HG03064 (cell line): ENCODE data around the gene CHP2.
"Not testable (repeated sequence)": the region's sequence is repeated elsewhere in the genome, so short reads cannot be mapped to it uniquely, and the experiment has no call there.

ENCODE experiments used
- ATAC-seq: cut with Tn5 transposase; IDR thresholded peaks from one replicate; pipeline ENCODE4 v1.9.1; 2021; ENCODE audit warnings: low read depth; ENCODE audit not compliant: unreplicated experiment

Gene CHP2

DNA sequence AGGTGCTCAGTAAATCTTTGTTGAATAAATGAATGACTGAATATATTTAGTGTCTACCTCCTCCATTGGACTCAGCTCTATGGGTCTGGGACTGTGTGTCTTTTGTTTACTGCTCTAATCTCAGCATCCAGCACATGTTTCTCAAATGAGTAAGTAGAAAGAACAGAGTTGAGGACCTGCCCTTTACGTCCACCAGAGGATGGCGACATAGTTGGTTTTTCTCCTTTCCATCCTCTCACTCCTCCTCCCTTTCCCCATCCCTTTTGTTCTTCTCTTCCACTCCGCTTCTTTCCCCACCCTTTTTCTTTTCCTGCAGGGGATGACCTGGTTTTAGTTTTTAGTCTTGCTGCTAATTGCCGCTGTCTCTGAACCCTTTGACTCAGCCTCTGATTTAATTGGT, 12.1 kb upstream of the CHP2 start:
- no peak for ATAC-seq

DNA sequence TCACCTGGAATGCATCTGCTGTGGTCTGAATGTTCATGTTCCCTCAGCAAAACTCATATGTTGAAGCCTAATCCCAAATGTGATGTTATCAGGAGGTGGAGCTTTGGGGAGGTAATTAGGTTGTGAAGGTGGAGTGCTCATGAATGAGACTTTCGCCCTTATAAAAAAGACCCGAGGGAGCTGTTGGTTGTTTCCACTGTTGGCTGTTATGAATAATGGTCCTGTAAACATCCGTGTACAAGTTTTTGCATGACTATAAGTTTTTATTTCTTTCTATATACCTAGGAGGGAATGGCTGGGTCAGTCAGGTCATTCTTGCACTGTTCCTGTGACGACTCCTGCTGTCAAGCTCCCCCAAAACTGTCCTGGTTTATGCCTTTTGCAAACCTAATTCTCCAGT, 9.6 kb upstream of the CHP2 start:
- no peak for ATAC-seq

DNA sequence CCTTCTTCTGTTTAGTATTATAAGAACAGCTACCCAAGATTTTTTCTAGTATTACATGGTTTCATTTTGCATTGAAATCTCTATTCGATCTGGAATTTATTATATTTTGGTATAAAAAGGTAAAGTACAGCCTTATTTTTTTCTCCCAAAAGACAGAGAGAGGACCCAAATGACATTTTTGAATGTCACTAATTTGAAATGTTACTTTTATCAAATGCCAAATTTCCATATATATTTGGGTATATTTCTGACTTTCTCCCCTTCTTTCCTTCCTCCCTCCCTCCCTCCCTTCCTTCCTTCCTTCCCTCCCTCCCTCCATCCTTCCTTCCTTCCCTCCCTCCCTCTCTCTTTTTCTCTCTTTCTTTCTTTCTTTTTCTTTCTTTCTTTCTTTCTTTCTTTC, 6.2 kb upstream of the CHP2 start:
- ATAC-seq = no peak

DNA sequence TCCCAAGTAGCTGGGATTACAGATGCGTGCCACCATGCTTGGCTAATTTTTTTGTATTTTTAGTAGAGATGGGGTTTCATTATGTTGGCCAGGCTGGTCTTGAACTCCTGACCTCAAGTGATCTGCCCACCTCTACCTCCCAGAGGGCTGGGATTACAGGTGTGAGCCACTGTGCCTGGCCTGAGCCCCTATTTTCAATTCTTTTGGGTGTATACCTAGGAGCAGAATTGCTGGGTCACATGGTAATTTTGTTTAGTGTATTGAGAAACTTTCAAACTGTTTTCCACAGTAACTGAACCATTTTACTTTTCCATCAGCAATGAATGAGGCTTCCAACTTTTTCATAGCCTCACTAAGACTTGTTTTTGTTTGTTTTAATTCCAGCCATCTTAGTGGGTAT, 3.8 kb upstream of the CHP2 start:
- not testable (repeated sequence) for ATAC-seq

DNA sequence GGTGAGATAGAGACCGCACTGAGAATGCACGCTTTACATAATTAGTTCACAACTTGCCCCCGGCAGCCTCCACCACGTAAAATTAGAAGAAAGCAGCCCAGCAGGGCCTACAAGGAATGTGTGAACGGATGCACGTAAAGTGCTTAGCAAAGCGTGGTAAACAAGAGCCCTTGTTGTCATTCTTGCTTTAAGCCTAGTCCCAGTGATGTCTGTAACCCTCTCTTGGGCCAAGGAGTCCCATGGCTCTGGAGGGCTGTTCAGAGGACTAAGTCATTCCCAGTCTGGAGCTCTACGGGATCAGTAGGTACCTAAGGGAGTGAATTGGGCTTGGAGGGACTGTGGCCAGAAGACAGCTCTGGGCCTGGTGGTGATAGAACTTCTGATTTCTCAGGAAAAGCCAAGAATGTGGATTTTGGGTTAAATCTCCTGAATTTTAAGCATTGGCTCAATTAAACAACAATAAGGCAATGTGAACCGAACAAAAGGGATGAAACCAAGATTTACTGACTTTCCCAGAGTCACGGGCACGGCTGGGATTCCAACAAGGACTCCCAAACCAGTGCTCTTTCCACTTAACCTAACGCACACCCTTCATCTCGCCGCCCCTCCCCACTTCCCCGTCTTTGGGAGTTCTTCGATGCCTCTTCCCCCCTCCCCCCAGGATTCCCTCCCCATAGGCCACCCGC, 775 bp upstream of the CHP2 start:
- no peak for ATAC-seq

DNA sequence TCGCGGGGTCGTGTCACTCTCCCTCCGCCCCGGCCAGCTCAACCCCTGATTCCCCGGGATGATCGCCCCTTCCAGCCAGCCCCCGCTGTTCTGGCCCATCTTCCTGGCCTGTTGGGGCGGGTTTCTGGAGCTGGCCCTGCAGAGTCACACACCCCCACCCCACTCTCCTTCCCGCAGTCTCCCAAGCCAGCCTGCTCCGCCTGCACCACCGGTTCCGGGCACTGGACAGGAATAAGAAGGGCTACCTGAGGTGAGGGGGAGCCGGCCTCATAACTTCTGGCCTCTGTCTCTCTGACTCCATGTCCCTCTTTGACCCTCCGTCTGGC, 621 bp downstream of the CHP2 start:
- ATAC-seq = no peak

DNA sequence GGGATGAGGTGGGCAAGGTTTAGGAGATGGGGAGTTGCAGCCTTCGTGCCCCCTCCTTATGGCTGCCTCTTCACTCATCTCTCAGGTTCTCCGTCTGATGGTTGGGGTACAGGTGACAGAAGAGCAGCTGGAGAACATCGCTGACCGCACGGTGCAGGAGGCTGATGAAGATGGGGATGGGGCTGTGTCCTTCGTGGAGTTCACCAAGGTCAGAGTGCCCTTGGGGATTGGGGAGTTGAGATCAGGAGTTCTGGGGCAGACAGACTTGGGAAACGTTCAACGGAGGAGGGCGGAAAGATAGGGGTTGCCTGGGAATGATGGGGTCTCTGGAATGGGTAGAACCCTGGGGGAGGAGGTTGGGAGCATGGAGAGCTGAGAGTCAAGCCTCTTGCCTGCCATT, 2.3 kb downstream of the CHP2 start:
- no peak for ATAC-seq

DNA sequence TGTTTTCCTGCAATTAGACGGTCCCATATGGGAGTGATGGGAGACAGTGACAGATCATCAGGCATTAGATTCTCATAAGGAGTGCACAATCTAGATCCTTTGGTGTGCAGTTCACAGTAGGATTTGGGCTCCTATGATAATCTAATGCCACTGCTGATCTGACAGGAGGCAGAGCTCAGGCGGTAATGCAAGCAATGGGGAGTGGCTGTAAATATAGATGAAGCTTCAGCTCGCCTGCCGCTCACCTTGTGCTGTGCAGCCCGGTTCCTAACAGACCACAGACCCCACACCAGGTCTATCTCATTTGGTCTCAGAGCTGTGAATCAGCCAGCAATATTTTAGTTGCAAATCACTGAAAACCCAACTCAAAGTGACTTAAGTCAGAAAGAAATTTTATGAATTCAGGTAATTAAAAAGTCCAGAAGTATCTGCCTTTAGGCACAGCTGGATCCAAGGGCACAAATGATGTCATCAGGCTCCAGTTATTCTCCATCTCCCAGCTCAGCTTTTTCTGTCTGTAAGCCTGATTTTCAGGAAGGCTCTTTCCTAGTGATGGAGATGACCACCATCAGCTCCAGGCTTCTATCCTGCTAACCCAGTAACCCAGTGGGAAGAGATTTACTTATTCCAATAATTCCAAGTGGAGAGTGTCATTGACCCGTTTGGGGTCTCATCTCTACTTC, 3.3 kb downstream of the CHP2 start:
- no peak for ATAC-seq

DNA sequence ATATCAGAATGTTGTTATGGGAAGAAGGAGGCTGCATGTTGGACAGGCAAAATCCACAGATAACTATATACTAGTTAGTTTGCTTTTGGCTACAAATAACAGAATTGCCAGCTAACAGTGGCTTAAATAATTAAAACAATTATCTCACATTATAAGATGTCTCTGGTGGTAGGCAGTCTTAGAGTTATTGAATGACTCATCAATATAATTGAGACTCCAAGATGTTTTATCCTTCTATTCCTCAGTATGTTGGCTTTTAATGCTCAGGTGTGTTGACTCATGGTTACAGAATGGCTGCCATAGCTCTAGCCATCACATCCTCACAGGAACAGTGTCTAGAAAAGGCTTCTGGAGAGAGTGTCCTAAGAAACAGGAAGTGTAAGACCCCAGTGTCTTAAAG, 11.1 kb downstream of the CHP2 start:
- no peak for ATAC-seq

DNA sequence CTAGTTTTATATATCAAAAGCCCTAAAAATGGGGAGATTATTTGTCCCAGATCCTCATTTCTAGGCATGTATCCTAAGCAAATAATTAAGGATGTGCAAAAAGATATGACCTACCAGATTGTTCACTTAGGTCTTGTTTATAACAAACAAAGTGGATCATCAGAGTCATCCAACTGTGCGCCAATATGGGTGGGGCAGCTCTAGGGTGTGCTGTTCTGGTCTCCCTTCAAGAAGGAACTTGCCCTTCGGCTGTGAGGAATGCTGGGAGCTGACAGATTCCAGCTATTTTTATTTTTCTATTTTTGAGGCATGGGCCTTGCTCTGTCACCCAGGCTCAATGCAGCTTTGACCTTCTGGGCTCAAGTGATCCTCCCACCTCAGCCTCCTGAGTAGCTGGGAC, 13.8 kb downstream of the CHP2 start:
- ATAC-seq = no peak

DNA sequence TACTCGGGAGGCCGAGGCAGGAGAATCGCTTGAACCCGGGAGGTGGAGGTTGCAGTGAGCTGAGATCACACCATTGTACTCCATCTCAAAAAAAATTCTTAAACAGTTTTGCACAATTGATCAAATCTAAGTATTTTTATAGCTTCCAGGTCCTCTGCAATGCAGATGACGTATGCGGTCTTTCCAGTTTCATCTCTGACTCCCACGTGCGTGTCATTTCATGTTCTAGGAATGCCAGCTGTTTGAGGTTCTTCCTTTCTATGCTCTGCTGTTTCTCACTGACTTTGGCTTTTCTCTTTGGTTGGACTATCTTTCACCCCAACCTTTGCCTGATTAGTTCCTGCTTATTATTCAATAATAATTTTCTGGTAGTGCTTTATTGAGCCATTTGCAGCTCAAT, 16.2 kb downstream of the CHP2 start:
- no peak for ATAC-seq

DNA sequence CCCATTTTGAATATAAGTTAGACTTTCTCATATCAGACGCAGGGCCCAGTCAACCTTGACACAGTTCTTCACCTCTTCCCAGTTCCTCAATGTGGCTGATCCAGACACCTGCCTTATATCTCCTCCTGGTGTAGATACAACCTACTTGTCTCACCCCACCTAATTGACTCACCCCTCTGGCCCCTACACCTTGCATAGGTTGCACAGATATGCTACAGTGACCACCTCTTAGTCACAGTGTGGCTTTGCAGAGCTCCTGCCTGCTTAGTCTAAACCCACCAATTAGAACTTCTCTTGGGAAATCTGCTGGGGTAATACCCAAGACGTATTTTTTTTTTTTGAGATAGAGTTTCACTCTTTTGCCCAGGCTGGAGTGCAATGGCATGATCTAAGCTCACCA, 16.8 kb downstream of the CHP2 start:
- no peak for ATAC-seq

DNA sequence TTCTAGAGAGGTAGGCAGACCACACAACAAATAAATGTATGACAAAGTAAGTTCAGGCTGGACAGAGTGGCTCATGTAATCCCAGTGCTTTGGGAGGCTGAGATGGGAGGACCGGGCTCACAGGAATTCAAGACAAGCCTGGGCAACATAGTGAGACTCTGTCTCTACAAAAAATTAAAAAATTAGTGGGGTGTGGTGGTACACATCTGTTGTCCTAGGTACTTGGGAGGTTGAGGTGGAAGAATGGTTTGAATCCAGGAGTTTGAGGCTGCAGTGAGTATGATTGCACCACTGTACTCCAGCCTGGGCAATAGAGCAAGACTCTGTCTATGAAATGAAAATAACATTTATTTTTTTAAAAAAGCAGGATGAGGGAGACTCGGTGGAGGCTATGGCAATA, 18.5 kb downstream of the CHP2 start:
- ATAC-seq = no peak

DNA sequence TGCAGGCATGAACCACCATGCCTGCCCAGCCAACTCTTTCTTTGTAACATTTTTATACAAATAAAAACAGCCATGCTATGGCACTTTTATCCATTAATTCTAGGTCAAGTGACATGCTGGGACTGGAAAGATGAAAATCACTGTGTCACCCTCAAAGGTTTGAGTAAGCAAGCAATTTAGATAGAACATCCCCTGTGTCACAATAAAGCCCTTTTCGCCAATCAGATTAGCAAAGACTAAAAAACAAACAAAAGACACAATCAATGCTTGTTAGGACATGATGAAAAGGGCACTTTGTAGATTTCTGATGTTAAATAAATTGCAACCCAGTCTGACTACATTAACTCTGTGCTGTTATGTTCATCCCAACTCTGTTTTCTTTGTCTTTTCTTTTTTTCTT, 26.4 kb downstream of the CHP2 start:
- no peak for ATAC-seq

DNA sequence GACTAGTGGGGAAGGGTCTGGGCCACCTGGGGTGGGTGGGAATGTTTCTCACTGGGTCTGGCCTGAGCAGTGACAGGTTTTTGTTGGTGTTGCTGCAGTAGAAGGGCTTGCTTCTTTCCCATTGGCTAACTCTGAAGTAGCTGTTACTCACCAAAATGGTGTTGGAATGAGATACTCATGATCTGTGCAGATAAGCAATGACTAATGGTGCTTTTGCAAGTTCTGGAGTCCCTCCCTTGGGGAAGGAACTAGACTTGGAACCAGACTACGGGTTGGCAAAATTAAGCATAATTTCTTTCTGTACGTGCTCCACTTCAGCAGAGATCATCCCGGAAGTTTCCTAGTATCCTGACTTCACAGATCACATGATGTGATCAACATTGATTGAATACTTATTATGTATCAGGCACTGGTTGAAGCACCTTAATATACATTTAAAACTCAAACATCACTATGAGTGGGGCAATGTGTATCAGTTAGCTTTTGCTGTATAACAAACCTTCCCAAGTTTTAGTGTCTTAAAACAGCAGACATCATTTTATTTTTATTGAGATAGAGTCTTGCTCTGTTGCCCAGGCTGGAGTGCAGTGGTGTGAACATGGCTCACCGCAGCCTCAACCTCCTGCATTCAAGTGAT, 30.1 kb downstream of the CHP2 start:
- no peak for ATAC-seq

DNA sequence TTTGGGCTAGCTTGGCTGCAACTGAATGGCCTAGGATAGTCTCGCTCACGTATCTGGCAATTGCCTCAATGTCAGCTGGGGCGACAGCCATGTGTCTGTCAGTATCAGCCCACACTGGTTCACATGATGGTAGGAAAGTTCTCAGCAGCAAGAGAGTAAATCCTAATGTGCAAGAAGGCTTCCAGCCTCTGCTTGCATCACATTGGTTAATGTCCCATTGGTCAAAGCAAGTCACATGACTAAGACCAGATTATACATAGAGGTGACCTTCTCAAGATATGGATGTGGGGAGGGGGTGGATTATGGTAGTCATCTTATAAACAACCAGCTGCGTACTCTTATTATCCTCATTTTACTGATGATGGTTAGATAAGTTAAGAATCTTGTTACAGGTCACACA, 31.0 kb downstream of the CHP2 start:
- no peak for ATAC-seq

DNA sequence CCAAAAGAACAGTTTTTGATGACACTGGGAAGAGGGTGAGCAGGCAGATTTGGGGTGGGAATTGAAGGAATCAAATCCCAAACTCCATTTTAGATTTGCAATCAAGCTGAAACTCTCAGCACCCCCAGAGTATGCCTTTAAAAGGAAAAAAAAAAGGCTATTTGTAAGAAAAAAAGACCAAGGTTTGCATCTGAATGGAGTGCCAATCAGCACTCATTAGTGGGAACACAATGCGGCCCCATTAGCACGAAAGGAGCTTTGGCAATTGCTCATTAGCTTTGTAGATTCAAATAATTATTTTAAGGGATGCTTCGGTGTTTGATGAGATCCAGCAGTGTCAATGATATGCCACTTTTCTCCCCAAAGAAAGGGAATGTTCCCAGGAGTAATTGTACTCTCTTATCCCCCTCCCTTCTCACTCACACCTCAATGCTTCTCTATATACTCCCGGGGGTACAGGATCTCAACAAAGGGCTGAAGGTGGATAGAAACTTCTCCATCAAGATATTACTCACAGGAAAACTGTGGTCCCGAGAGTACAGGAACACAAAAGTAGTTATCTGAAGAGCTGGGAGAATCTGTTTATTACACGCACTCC, 32.2 kb downstream of the CHP2 start:
- ATAC-seq = no peak

DNA sequence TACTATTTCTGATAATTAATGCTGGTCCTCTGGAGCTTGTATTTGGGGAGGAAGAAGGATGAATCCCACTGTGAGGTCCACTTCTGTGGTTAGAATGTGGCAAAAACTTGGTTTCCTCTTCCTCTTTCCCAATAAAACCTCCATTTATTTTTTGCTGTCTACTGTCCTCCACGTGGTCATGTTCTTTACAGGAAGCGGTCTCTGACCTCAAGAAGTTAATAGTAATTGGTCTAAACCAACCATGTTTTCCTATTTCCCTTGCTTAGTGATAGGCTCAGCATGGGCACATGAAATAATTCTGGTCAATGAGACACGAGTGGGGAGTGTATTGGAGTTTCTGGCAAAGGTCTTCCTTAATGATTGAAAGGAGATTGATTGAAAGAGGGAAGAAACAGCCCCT, 33.9 kb downstream of the CHP2 start:
- no peak for ATAC-seq

DNA sequence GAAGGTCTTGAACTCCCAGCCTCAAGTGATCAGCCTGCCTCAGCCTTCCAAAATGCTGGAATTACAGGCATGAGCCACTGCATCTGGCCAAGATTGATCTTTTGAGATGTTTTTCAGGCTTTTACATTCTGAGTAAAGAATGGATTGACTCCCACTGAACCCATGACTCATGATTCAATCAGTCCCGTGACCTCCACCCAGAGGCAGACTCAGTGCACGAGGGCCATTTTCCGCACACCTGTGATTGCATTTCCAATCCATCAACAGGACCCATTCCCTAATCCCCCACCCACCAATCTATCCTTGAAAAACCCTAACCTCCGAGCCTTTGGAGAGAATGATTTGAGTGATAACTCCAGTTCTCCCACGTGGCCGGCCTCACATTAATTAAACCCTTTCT, 40.6 kb downstream of the CHP2 start:
- no peak for ATAC-seq

DNA sequence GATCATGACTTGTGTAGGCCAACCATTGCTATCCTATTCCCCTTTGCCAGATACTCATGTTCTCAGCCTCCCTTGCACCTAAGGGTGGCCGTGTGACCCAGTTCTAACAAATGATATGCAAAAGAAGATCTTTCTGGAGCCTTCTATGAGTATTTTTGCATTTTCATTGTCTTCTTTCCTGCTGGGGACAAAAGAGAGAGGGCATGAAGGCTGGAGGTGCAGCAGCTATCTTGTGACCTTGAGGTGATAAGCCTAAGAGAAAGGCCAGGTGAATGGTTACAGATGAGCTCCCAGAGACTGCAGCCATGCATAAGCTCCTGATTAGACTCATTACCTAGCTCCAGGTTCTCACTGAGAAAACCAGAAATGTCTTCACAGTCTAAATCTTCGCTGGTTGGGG, 42.1 kb downstream of the CHP2 start:
- ATAC-seq = no peak

DNA sequence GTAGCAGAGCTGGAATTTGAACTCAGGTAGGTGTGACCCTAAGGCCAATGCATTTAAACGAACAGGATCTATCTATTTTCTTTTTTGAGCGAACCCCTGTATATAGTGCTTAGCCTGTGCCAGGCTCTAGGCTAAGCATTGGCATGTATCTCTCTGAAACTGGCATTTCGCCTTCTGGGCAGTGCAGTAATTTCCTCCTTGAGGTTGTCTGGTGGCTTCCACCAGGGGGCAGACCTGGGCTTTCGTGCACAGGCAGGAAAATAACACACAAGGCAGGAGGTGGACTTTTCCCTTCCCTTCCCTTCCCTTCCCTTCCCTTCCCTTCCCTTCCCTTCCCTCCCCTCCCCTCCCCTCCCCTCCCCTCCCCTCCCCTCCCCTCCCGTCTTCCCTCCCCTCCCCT, 46.6 kb downstream of the CHP2 start:
- ATAC-seq = no peak

DNA sequence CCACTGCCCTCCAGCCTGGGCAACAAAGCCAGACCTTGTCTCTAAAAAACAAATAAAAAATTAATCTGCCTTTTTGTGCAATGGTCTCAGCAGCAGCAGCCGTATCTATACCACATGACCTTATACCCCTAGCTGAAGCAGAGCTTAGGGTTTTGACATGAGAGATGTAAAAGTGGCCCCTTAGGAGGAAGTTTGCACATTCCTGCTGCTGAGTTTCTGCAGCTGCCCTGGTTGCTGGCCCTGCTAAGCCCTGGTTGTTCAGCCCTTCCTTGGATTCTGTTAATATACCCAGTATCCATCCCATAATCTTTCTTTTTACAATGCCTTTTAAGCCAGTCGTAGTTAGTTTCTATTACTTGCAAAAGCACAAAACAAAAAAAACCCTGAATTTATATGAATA, 48.0 kb downstream of the CHP2 start:
- no peak for ATAC-seq
